AG04449 (cell line): Measurements from ENCODE around the gene ASIC4.

Source experiments
- CTCF ChIA-PET: fragments of 350-600 bp; formaldehyde crosslinking; extraction: SDS; loops from one replicate; lab custom pipeline; 2021; ENCODE audit warnings: antibody characterized with exemption; lab: Yijun Ruan, JAX
- POLR2A ChIA-PET: fragments of 400-600, 350-600 bp; formaldehyde crosslinking; extraction: SDS; loops from one replicate; lab custom pipeline; 2020; ENCODE audit warnings: antibody characterized with exemption, inconsistent platforms; lab: Yijun Ruan, JAX
- DNase-seq: peaks from one replicate; pipeline ENCODE4 v3.0.0-alpha.2; 2010; ENCODE audit warnings: low read depth, low spot score
- H3K4me3 ChIP-seq: 2 replicates; pipeline ENCODE4 v1.5.1; 2011; ENCODE audit warnings: low read depth, mild to moderate bottlenecking, control low read depth, low read length
- CTCF ChIP-seq: IDR thresholded peaks from one replicate; pipeline ENCODE4 v1.5.1; 2011; ENCODE audit warnings: mild to moderate bottlenecking, moderate library complexity, low read length, control low read depth, inconsistent platforms; ENCODE audit not compliant: insufficient read depth; ENCODE audit errors: missing control alignments

The ASIC4 gene

DNA sequence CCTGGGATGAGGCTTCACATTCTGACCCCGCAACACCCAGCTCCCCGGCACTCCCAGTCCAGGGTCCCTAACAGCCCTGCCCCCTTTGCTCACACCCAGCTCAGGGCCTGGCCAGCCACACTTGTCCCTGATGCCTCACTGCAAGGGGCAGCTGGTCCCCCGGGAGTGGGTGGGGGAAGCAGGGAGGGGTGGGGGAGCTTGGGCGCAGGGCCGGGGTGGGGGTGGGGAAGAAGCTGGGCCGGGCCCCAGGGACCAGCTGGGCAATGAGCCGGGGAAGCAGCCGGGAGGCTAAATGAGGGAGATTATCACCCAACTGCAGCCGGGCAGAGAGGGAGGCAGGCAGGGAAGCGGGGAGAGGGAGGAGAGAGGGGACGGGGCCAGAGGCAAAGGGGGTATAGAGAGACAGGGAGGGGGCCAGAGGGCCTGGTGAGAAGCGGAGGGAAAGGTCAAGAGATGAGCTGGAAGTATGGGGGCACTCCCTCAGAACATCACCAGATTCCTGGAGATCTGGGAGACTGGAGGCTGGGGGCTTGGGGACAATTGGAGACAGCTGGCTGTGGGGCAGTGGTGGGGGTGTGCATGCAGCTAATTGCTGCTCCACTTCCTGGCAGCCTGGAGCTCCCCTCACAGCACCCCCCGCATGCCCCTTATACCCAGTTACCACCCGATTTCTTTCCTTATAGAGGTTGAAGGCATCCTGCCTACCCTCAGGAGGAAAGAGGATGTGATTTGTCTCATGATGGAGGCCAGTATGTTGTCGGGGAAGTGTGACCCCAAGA lies 2.5 kb upstream of the ASIC4 start:
- no peak for DNase-seq
- H3K4me3 ChIP-seq, result no peak overlapping the region
- ChIA-PET POLR2A (interaction anchor here (0.8 to 1.2 kb wide), 4 partner anchors 10 to 58 kb away, joined by 3 read pairs; no protein-coding TSS in a partner anchor), CTCF (interaction anchor here (0.9 to 39.0 kb wide), 11 partner anchors 13 to 353 kb away, joined by 3 to 1084 read pairs (median 4); partner anchors contain the start of gene GMPPA)
- TF ChIP-seq CTCF, result no peak

DNA sequence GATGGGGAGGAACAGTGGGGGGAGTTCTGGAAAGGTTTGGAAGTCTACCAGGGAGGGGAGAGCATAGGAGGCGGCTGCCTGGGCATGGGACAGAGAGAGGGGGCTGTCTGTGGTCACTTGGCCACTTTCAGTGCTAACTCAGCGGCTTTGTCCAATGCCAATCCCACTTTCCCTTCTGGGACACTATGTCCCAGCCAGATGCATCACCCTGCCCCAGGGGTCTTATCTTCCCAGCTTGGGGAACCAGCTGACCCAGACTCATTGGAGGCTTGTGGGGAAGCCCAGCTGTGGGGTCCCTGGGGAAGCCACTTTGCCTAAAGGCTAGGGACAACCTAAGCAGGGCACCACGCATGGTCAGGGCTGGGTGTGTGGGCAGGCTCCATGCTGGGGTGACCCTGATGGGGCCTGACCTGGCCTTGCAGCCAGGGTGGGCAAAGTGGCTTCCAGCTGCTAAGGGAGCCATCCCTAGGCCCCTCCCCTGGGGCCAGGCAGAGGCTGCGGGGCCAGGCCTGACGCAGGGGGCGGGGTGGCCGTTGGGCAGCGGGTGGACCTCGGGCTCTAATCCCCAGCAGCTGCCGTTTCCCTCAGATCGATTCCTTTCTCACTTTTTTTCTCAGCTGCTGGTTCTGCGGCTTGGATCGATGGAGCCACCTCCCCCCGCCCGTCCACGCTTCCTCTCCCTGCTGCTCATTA lies 1.6 kb upstream of the ASIC4 start:
- no peak for DNase-seq
- POLR2A ChIA-PET, result interaction anchor here (1.7 kb wide), 1 partner anchor 14 kb away, joined by 9 read pairs; the partner anchor contains the start of gene GMPPA
- TF ChIP-seq CTCF, result no peak
- CTCF ChIA-PET, result interaction anchor here (1.0 to 39.0 kb wide), 4 partner anchors 12 to 111 kb away, joined by 3 to 1084 read pairs (median 84); partner anchors contain the start of gene GMPPA
- no peak overlapping the region for H3K4me3 ChIP-seq

DNA sequence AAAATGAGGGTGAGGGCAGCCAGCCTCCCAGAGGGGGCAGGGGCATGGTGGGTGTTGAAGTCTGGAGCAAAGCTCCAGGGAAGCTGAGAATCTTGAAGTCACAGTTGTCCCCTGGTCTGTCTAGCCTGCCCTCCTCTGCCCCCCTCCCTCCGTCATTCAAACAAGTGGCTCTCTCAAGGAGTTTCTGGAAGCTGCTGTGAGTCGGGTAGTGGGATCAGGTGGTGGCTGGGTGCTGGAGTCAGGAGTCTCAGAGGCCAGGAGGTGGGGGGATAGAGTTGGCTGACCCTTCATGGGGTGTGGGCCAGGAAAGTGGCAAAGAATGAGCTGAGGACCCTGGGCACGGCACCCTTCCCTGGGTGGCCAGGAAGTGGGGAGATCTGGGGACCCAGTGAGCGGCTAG lies 495 bp upstream of the ASIC4 start:
- DNase-seq, result no peak
- no peak for TF ChIP-seq CTCF
- H3K4me3 ChIP-seq, result no peak overlapping the region
- ChIA-PET CTCF (interaction anchor here (1.0 to 39.0 kb wide), 5 partner anchors 11 to 112 kb away, joined by 3 to 1084 read pairs (median 4); partner anchors contain the start of gene GMPPA), POLR2A (interaction anchor here (1.7 kb wide), 1 partner anchor 16 kb away, joined by 9 read pairs; the partner anchor contains the start of gene GMPPA)

GRCh38 chr2:219514836-219515235 lies 554 bp downstream of the ASIC4 start:
- ChIA-PET POLR2A (no interaction called here), CTCF (interaction anchor here (9.0 to 39.0 kb wide), 3 partner anchors 10 to 17 kb away, joined by 164 to 1084 read pairs (median 1084); partner anchors contain the start of genes ASIC4 and GMPPA)
- DNase-seq, result no peak
- no peak overlapping the region for H3K4me3 ChIP-seq
- no peak for TF ChIP-seq CTCF

- ChIA-PET POLR2A (no interaction called here), CTCF (interaction anchor here (3.2 to 39.0 kb wide), 3 partner anchors 9 to 112 kb away, joined by 36 to 1084 read pairs (median 1084); partner anchors contain the start of genes ASIC4 and GMPPA)
- TF ChIP-seq CTCF, result no peak
- no peak for DNase-seq
- no peak overlapping the region for H3K4me3 ChIP-seq
Observed at GRCh38 chr2:219515874-219516629, 1.8 kb downstream of the ASIC4 start.
